ENCODE measurements around the gene PIWIL4. TPM values are rescaled to one million over a fixed set of nuclear protein-coding genes. Genes with fewer than 3 reads are reported as not detected.
A peak's percentile ranks its signal among the peaks of the same experiment; 100 is the strongest.

The PIWIL4 gene
- total RNA-seq, 1 donor: 2.7 TPM

DNA sequence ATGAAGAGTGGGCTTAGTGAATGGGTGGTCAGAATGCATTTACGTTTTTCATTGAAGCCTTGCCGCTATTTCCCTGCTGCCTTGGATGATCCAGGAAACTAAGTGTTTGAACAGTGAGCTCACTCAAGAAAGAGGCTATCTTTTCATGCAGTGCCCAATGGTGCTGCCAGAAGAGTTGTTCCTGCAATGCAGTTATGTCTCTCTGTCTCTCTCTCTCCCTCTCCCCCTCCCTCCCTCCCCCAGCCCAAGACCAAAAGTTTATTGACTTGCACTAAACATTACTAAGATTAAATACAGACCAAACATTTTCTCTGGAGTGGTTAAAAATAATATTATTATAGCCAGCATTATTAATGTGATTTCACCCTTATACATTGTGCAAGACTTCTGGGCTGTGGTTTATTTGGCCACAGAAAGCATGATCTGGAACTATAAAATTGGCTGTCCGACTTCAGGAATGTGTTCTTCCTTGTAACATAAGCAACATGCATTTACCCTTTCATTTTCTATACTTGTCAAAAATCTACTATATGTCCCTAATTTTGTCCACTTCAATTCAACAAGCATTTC lies 30.1 kb upstream of the PIWIL4 start:
- TF ChIP-seq, protein P1, sequence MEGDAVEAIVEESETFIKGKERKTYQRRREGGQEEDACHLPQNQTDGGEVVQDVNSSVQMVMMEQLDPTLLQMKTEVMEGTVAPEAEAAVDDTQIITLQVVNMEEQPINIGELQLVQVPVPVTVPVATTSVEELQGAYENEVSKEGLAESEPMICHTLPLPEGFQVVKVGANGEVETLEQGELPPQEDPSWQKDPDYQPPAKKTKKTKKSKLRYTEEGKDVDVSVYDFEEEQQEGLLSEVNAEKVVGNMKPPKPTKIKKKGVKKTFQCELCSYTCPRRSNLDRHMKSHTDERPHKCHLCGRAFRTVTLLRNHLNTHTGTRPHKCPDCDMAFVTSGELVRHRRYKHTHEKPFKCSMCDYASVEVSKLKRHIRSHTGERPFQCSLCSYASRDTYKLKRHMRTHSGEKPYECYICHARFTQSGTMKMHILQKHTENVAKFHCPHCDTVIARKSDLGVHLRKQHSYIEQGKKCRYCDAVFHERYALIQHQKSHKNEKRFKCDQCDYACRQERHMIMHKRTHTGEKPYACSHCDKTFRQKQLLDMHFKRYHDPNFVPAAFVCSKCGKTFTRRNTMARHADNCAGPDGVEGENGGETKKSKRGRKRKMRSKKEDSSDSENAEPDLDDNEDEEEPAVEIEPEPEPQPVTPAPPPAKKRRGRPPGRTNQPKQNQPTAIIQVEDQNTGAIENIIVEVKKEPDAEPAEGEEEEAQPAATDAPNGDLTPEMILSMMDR (IDR thresholded peaks at IDR 0.05; ENCODE audit: insufficient read depth, low read length): no peak
- H3K4me3 ChIP-seq (ENCODE audit: low read depth, low read length): no peak overlapping the region
- peak; percentile 86 for DNase-seq (ENCODE audit: low read depth)

DNA sequence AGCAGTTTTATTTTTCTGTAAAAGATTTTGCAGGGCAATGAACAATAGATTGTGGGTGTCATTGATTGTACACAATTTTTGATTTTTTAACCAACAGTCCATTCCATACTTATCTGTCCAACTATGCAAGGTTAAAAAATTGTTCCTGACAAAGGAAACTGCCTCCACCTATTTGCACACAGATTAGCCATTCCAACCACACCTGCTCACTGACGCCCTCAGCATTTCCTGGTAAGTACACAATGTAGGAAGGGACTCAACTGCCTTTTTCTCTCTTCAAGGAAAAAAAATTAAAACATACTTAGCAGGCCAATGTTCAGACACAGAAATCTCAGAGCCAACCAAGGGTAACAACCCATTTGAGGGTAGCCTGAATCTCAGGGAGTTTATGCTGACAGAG lies 27.7 kb upstream of the PIWIL4 start:
- no peak overlapping the region for H3K4me3 ChIP-seq (ENCODE audit: low read depth, low read length)
- no peak for DNase-seq (ENCODE audit: low read depth)
- TF ChIP-seq, protein P1 (IDR thresholded peaks at IDR 0.05; ENCODE audit: insufficient read depth, low read length): no peak

DNA sequence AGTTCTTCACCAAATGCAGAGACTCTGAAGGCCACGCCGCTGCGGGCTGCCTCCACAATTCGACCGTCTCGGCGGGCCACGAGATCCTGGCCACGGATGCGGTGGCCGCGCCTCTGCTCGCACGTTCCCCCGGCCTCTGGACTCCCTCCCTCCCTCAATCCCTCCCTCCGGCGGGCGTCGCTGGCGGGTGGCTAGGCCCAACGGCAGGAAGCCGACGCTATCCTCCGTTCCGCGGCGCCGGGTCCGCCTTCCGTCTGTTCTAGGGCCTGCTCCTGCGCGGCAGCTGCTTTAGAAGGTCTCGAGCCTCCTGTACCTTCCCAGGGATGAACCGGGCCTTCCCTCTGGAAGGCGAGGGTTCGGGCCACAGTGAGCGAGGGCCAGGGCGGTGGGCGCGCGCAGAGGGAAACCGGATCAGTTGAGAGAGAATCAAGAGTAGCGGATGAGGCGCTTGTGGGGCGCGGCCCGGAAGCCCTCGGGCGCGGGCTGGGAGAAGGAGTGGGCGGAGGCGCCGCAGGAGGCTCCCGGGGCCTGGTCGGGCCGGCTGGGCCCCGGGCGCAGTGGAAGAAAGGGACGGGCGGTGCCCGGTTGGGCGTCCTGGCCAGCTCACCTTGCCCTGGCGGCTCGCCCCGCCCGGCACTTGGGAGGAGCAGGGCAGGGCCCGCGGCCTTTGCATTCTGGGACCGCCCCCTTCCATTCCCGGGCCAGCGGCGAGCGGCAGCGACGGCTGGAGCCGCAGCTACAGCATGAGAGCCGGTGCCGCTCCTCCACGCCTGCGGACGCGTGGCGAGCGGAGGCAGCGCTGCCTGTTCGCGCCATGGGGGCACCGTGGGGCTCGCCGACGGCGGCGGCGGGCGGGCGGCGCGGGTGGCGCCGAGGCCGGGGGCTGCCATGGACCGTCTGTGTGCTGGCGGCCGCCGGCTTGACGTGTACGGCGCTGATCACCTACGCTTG lies 23.2 kb upstream of the PIWIL4 start, which contains the start of gene FUT4:
TSS of gene FUT4 (plus strand) at position 227 of the 951 bp plus-strand sequence. CDS start at position 440, 213 bp downstream.
- TF ChIP-seq, protein P1 (IDR thresholded peaks at IDR 0.05; ENCODE audit: insufficient read depth, low read length): no peak
- DNase-seq (ENCODE audit: low read depth): peak; percentile 75
- peak within 1 kb of the TSS; percentile 69 for H3K4me3 ChIP-seq (ENCODE audit: low read depth, low read length)

DNA sequence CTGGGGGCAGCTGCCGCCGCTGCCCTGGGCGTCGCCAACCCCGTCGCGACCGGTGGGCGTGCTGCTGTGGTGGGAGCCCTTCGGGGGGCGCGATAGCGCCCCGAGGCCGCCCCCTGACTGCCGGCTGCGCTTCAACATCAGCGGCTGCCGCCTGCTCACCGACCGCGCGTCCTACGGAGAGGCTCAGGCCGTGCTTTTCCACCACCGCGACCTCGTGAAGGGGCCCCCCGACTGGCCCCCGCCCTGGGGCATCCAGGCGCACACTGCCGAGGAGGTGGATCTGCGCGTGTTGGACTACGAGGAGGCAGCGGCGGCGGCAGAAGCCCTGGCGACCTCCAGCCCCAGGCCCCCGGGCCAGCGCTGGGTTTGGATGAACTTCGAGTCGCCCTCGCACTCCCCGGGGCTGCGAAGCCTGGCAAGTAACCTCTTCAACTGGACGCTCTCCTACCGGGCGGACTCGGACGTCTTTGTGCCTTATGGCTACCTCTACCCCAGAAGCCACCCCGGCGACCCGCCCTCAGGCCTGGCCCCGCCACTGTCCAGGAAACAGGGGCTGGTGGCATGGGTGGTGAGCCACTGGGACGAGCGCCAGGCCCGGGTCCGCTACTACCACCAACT lies 22.4 kb upstream of the PIWIL4 start:
- TF ChIP-seq, protein P1 (IDR thresholded peaks at IDR 0.05; ENCODE audit: insufficient read depth, low read length): no peak
- no peak for DNase-seq (ENCODE audit: low read depth)

DNA sequence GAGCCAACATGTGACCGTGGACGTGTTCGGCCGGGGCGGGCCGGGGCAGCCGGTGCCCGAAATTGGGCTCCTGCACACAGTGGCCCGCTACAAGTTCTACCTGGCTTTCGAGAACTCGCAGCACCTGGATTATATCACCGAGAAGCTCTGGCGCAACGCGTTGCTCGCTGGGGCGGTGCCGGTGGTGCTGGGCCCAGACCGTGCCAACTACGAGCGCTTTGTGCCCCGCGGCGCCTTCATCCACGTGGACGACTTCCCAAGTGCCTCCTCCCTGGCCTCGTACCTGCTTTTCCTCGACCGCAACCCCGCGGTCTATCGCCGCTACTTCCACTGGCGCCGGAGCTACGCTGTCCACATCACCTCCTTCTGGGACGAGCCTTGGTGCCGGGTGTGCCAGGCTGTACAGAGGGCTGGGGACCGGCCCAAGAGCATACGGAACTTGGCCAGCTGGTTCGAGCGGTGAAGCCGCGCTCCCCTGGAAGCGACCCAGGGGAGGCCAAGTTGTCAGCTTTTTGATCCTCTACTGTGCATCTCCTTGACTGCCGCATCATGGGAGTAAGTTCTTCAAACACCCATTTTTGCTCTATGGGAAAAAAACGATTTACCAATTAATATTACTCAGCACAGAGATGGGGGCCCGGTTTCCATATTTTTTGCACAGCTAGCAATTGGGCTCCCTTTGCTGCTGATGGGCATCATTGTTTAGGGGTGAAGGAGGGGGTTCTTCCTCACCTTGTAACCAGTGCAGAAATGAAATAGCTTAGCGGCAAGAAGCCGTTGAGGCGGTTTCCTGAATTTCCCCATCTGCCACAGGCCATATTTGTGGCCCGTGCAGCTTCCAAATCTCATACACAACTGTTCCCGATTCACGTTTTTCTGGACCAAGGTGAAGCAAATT lies 21.7 kb upstream of the PIWIL4 start:
- DNase-seq (ENCODE audit: low read depth): no peak
- peak overlapping the region; percentile 69 for H3K4me3 ChIP-seq (ENCODE audit: low read depth, low read length)

More for the DNA sequence above, 22.4 kb upstream of the PIWIL4 start:
- peak overlapping the region; percentile 69 for H3K4me3 ChIP-seq (ENCODE audit: low read depth, low read length)

More for the DNA sequence above, 21.7 kb upstream of the PIWIL4 start:
- TF ChIP-seq, protein P1 (IDR thresholded peaks at IDR 0.05; ENCODE audit: insufficient read depth, low read length): no peak
